ENCODE results near the gene THAP7. TPM values are rescaled to one million over a fixed set of nuclear protein-coding genes. Genes with fewer than 3 reads are reported as not detected.

Gene THAP7
- total and polyA plus RNA-seq, 12 donors = 15.7 to 189 (median 48.6) TPM

GRCh38 chr22:20979243-20979809 lies 22.6 kb downstream of the THAP7 start:
- no peaks in the 10 kb centered on the region for H3K27me3 ChIP-seq
- 6 to 15% (median 14%) methylated on average over 18 to 39 of the region's 39 CpGs for WGBS, 4 donors
- H3K27ac ChIP-seq = peak overlapping the region in 1 of 5 donors; percentile 31
- no peaks in the 10 kb centered on the region for H3K36me3 ChIP-seq (replicated peaks in 1 of 2)
- DNase-seq = peak; percentile 77 to 88 (median 84)
- peaks cover 0 to 4% (median 0%) of the 10 kb centered on the region in 3 donors for H3K9me3 ChIP-seq (replicated peaks in 1 of 3)
- no peak for TF ChIP-seq CTCF (IDR thresholded peaks at IDR 0.05)
- peak in 1 of 2 donors; percentile 24 for TF ChIP-seq POLR2A (IDR thresholded peaks at IDR 0.05)
- peaks cover 26 to 37% of the 10 kb centered on the region in 2 donors for H3K4me1 ChIP-seq (replicated peaks in 1 of 2)
- intact Hi-C loops (cut with DNase I) = no loop called here
- peak overlapping the region in 1 of 4 donors; percentile 53 for H3K4me3 ChIP-seq

GRCh38 chr22:20978419-20978818 lies 23.5 kb downstream of the THAP7 start:
- Histone ChIP-seq H3K9me3 (replicated peaks in 1 of 3) (peaks cover 0 to 4% (median 0%) of the 10 kb centered on the region in 3 donors), H3K36me3 (replicated peaks in 1 of 2) (no peaks in the 10 kb centered on the region), H3K27me3 (no peaks in the 10 kb centered on the region), H3K4me1 (replicated peaks in 1 of 2) (peaks cover 26 to 32% of the 10 kb centered on the region in 2 donors), H3K4me3 (no peak overlapping the region), H3K27ac (no peak overlapping the region)
- DNase-seq = no peak
- 88 to 95% (median 90%) methylated on average over 1 to 2 of the region's 2 CpGs for WGBS, 4 donors
- intact Hi-C loops (cut with DNase I) = no loop called here
- TF ChIP-seq POLR2A (IDR thresholded peaks at IDR 0.05) = no peak
- no peak for TF ChIP-seq CTCF (IDR thresholded peaks at IDR 0.05)

GRCh38 chr22:20977516-20978170 lies 24.3 kb downstream of the THAP7 start:
- DNase-seq = no peak
- H3K27ac ChIP-seq = no peak overlapping the region
- H3K9me3 ChIP-seq (replicated peaks in 1 of 3) = peaks cover 0 to 4% (median 0%) of the 10 kb centered on the region in 3 donors
- H3K4me1 ChIP-seq (replicated peaks in 1 of 2) = peaks cover 20 to 24% of the 10 kb centered on the region in 2 donors
- no peaks in the 10 kb centered on the region for H3K27me3 ChIP-seq
- H3K36me3 ChIP-seq (replicated peaks in 1 of 2) = no peaks in the 10 kb centered on the region
- 78 to 95% (median 90%) methylated on average over 7 to 17 of the region's 17 CpGs for WGBS, 4 donors
- TF ChIP-seq CTCF (IDR thresholded peaks at IDR 0.05) (no peak), POLR2A (IDR thresholded peaks at IDR 0.05) (no peak)
- no peak overlapping the region for H3K4me3 ChIP-seq
- intact Hi-C loops (cut with DNase I) = no loop called here

- intact Hi-C loops (cut with DNase I) = no loop called here
- Histone ChIP-seq H3K4me3 (no peak overlapping the region), H3K9me3 (replicated peaks in 1 of 3) (peaks cover 0 to 4% (median 0%) of the 10 kb centered on the region in 3 donors), H3K27ac (no peak overlapping the region), H3K36me3 (replicated peaks in 1 of 2) (no peaks in the 10 kb centered on the region), H3K27me3 (no peaks in the 10 kb centered on the region), H3K4me1 (replicated peaks in 1 of 2) (peaks cover 18 to 29% of the 10 kb centered on the region in 2 donors)
- TF ChIP-seq POLR2A (IDR thresholded peaks at IDR 0.05) = no peak
- no peak for TF ChIP-seq CTCF (IDR thresholded peaks at IDR 0.05)
- DNase-seq = no peak
- 78 to 94% (median 80%) methylated on average over 6 to 11 of the region's 11 CpGs for WGBS, 4 donors
Observed at GRCh38 chr22:20977019-20977418, 24.9 kb downstream of the THAP7 start.

Data from adrenal gland (tissue), 12 donors.